SK-N-SH (cell line): ENCODE results near the gene LYRM2. TPM values are rescaled to one million over a fixed set of nuclear protein-coding genes. Genes with fewer than 3 reads are reported as not detected.
A peak's percentile ranks its signal among the peaks of the same experiment; 100 is the strongest.

ENCODE experiments used
- CTCF ChIA-PET: fragments of 300-600, 350-600 bp; formaldehyde crosslinking; extraction: SDS; loops from one replicate; lab custom pipeline; 2021; lab: Yijun Ruan, JAX
- POLR2A ChIA-PET: fragments of 350-600 bp; sonication (Branson Sonifier 250); formaldehyde crosslinking; extraction: SDS; loops from one replicate; lab custom pipeline; 2020; ENCODE audit warnings: antibody characterized with exemption, inconsistent platforms; lab: Yijun Ruan, JAX
- DNase-seq: peaks from one replicate; pipeline ENCODE4 v3.0.0; 2012
- H2AFZ ChIP-seq: fragments of 200-600 bp; sonication (generic); 2 replicates; pipeline ENCODE4 v1.8.1; 2016; ENCODE audit warnings: antibody characterized with exemption, mild to moderate bottlenecking, low read depth
- H3F3A ChIP-seq: fragments of 200-600 bp; sonication (generic); replicated peaks from 2 replicates; pipeline ENCODE3; 2016; ENCODE audit warnings: antibody characterized with exemption, mild to moderate bottlenecking; ENCODE audit not compliant: insufficient read depth
- H3K27ac ChIP-seq, 2 experiments: fragments of 200-500 bp in 1 of 2; fragments of 200-600 bp in 1 of 2; sonication (Bioruptor generic) in 1 of 2; sonication (generic), shearing (Covaris generic) in 1 of 2; 2 replicates each; pipeline versions ENCODE4 v1.5.1 to v1.6.1; 2014 to 2016; ENCODE audit warnings: low read depth in 2 of 2, inconsistent platforms in 1 of 2, low read length in 1 of 2, mild to moderate bottlenecking in 1 of 2, mixed read lengths in 1 of 2
- H3K27me3 ChIP-seq: fragments of 200-600 bp; sonication (generic), shearing (Covaris generic); 2 replicates; pipeline ENCODE4 v1.6.1; 2016; ENCODE audit warnings: mixed run types; ENCODE audit not compliant: insufficient read depth
- H3K36me3 ChIP-seq, 2 experiments: fragments of 200-500 bp in 1 of 2; fragments of 200-600 bp in 1 of 2; sonication (Bioruptor generic) in 1 of 2; sonication (generic) in 1 of 2; replicated peaks in 1 of 2; 2 replicates each; pipeline versions ENCODE3 to v1.5.1; 2014 to 2016; ENCODE audit warnings: low read length in 1 of 2, mild to moderate bottlenecking in 1 of 2; ENCODE audit not compliant: insufficient read depth in 2 of 2, control insufficient read depth in 1 of 2
- H3K4me1 ChIP-seq, 2 experiments: fragments of 200-500 bp in 1 of 2; fragments of 200-600 bp in 1 of 2; sonication (Bioruptor generic) in 1 of 2; sonication (generic), shearing (Covaris generic) in 1 of 2; 2 replicates each; pipeline versions ENCODE4 v1.5.1 to v1.6.1; 2014 to 2016; ENCODE audit warnings: low read depth in 1 of 2, low read length in 1 of 2, mixed run types in 1 of 2; ENCODE audit not compliant: insufficient read depth in 2 of 2, control insufficient read depth in 1 of 2
- H3K4me2 ChIP-seq: fragments of 200-600 bp; sonication (generic), shearing (Covaris generic); 2 replicates; pipeline ENCODE4 v1.6.1; 2017; ENCODE audit warnings: mixed run types
- H3K4me3 ChIP-seq, 2 experiments: fragments of 200-500 bp in 1 of 2; fragments of 200-600 bp in 1 of 2; sonication (Bioruptor generic) in 1 of 2; sonication (generic), shearing (Covaris generic) in 1 of 2; 2 replicates each; pipeline versions ENCODE4 v1.5.1 to v1.8.1; 2014 to 2016; ENCODE audit warnings: low read depth in 2 of 2, inconsistent platforms in 1 of 2, low read length in 1 of 2, mild to moderate bottlenecking in 1 of 2, mixed read lengths in 1 of 2, moderate library complexity in 1 of 2
- H3K79me2 ChIP-seq: fragments of 200-600 bp; sonication (generic); 2 replicates; pipeline ENCODE4 v1.8.1; 2017; ENCODE audit warnings: mild to moderate bottlenecking; ENCODE audit not compliant: insufficient read depth
- H3K9ac ChIP-seq: fragments of 200-600 bp; sonication (generic); 2 replicates; pipeline ENCODE4 v1.6.1; 2017; ENCODE audit warnings: mixed run types
- H3K9me2 ChIP-seq: fragments of 200-600 bp; sonication (generic); 2 replicates; pipeline ENCODE4 v1.6.1; 2017; ENCODE audit warnings: mixed run types
- H3K9me3 ChIP-seq: fragments of 200-600 bp; sonication (generic); 2 replicates; pipeline ENCODE4 v1.6.1; 2017; ENCODE audit warnings: mixed run types, mild to moderate bottlenecking, moderate library complexity
- H4K20me1 ChIP-seq: fragments of 200-600 bp; sonication (generic); 2 replicates; pipeline ENCODE4 v1.6.1; 2017; ENCODE audit warnings: mild to moderate bottlenecking, mixed run types; ENCODE audit not compliant: insufficient read depth
- CTCF ChIP-seq: fragments of 200-600 bp; sonication (generic); IDR thresholded peaks from 2 replicates; pipeline ENCODE4 v1.6.1; 2017; ENCODE audit warnings: antibody characterized with exemption, mild to moderate bottlenecking, moderate library complexity
- ELF1 ChIP-seq: IDR thresholded peaks from 2 replicates; pipeline ENCODE4 v1.4.0; 2012
- FOSL2 ChIP-seq: IDR thresholded peaks from 2 replicates; pipeline ENCODE4 v1.4.0; 2012; ENCODE audit warnings: low read depth, mild to moderate bottlenecking, moderate library complexity, borderline replicate concordance
- FOXM1 ChIP-seq: IDR thresholded peaks from 2 replicates; pipeline ENCODE4 v1.4.0; 2012; ENCODE audit warnings: low read depth, mild to moderate bottlenecking
- GABPA ChIP-seq: IDR thresholded peaks from 2 replicates; pipeline ENCODE4 v1.4.0; 2012; ENCODE audit warnings: low read depth, mild to moderate bottlenecking
- GATA2 ChIP-seq: sonication (generic); formaldehyde crosslinking; IDR thresholded peaks from 2 replicates; pipeline ENCODE4 v1.5.0; 2020; ENCODE audit warnings: mild to moderate bottlenecking, missing genetic modification reagents
- MAX ChIP-seq: IDR thresholded peaks from 2 replicates; pipeline ENCODE4 v1.4.0; 2012; ENCODE audit warnings: low read depth
- NFIC ChIP-seq: IDR thresholded peaks from 2 replicates; pipeline ENCODE4 v1.4.0; 2012; ENCODE audit warnings: borderline replicate concordance
- NRF1 ChIP-seq: IDR thresholded peaks from 2 replicates; pipeline ENCODE4 v1.6.1; 2012; ENCODE audit warnings: low read depth, mild to moderate bottlenecking, low read length
- POLR2AphosphoS5 ChIP-seq: IDR thresholded peaks from 2 replicates; pipeline ENCODE4 v1.6.1; 2012; ENCODE audit warnings: low read depth, low read length
- RAD21 ChIP-seq: IDR thresholded peaks from 2 replicates; pipeline ENCODE4 v1.6.1; 2012; ENCODE audit warnings: mild to moderate bottlenecking, low read length
- RCOR1 ChIP-seq: fragments of 150-350 bp; IDR thresholded peaks from 2 replicates; pipeline ENCODE4 v1.6.1; 2017; ENCODE audit warnings: antibody characterized with exemption, low read length
- REST ChIP-seq: IDR thresholded peaks from 2 replicates; pipeline ENCODE4 v1.6.1; 2012; ENCODE audit warnings: mild to moderate bottlenecking, low read depth, low read length, moderate library complexity
- RFX5 ChIP-seq: IDR thresholded peaks from 2 replicates; pipeline ENCODE4 v1.6.1; 2012; ENCODE audit warnings: mild to moderate bottlenecking, improper control_type of control experiment, low read length
- RXRA ChIP-seq: IDR thresholded peaks from 2 replicates; pipeline ENCODE4 v1.4.0; 2012; ENCODE audit warnings: low read depth, mild to moderate bottlenecking, borderline replicate concordance
- SMC3 ChIP-seq: IDR thresholded peaks from 2 replicates; pipeline ENCODE4 v1.6.1; 2012; ENCODE audit warnings: low read depth, low read length, improper control_type of control experiment
- TCF12 ChIP-seq: IDR thresholded peaks from 2 replicates; pipeline ENCODE4 v1.4.0; 2012
- YY1 ChIP-seq: IDR thresholded peaks from 2 replicates; pipeline ENCODE4 v1.4.0; 2012; ENCODE audit warnings: low read depth, mild to moderate bottlenecking
- WGBS: methylation state at CpG from one replicate; pipeline ENCODE4 v1.1.6; 2017; ENCODE audit warnings: low lambda C conversion rate; 5-methylcytosine and 5-hydroxymethylcytosine counted together
- polyA plus RNA-seq, 3 experiments: library from polyadenylated mRNA; depleted of rRNA; stranded (reverse); fragments of >200 nt; gene quantifications; 2 replicates each; pipeline ENCODE4 v1.2.3, GENCODE V29; 2012
- TF ChIP-seq, protein P1 (sequence below): IDR thresholded peaks from 2 replicates; pipeline ENCODE4 v1.4.0; 2012; ENCODE audit warnings: low read depth, borderline replicate concordance

The LYRM2 gene
- polyA plus RNA-seq, 1 of the 3 experiments (the other 2 are of a cell fraction) = 14.5 TPM

GRCh38 chr6:89597988-89598387 is 40.6 kb downstream of the LYRM2 start:
- Histone ChIP-seq H3K9me2 (no peaks in the 10 kb centered on the region), H3K4me1 (no peaks in the 10 kb centered on the region), H3K27ac (no peak overlapping the region), H3K36me3 (no peaks in the 10 kb centered on the region), H3K4me3 (no peak overlapping the region), H3K27me3 (no peaks in the 10 kb centered on the region), H3K9me3 (no peaks in the 10 kb centered on the region), H2AFZ (no peak overlapping the region), H3K9ac (no peak overlapping the region), H3K4me2 (no peak overlapping the region), H3K79me2 (no peaks in the 10 kb centered on the region), H3F3A (no peaks in the 10 kb centered on the region), H4K20me1 (no peaks in the 10 kb centered on the region)
- peak; percentile 62 for DNase-seq
- 29% methylated on average over 3 of the region's 3 CpGs for WGBS
- peak; percentile 68 for TF ChIP-seq SMC3
- TF ChIP-seq RAD21 = peak; percentile 80
- no peak for TF ChIP-seq NRF1
- TF ChIP-seq POLR2AphosphoS5 = no peak
- TF ChIP-seq GATA2 = peak; percentile 53
- TF ChIP-seq CTCF = peak; percentile 49
- TF ChIP-seq FOXM1 = no peak
- ChIA-PET POLR2A (no interaction called here), CTCF (interaction anchor here (0.7 to 5.0 kb wide), 4 partner anchors 165 to 879 kb away, joined by 3 to 35 read pairs (median 10); partner anchors contain the start of gene ANKRD6)

DNA sequence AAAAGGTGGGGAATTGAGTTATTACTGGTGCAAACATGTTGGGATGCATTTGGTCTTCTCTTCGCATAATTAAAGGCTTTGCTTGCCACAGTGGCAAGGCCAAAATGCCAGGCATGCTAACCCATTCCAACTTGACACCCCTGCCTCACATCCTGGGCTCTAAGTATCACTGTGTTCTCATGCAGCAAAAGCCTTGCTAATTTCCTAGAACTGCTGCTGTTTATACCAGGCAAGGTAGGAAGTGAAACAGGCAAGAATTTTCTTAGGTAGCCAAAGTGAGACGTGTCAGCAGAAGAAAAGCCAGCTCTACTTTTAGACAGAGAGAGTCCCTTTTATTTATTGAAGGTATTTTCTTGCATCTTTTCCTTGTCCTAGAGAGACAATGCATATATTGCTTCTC is 41.2 kb downstream of the LYRM2 start:
- H2AFZ ChIP-seq = no peak overlapping the region
- no peaks in the 10 kb centered on the region for H3K36me3 ChIP-seq
- no peak overlapping the region for H3K4me2 ChIP-seq
- no peaks in the 10 kb centered on the region for H3F3A ChIP-seq
- no peak overlapping the region for H3K27ac ChIP-seq
- H3K4me1 ChIP-seq = no peaks in the 10 kb centered on the region
- no peaks in the 10 kb centered on the region for H3K9me2 ChIP-seq
- CTCF ChIA-PET = interaction anchor here (1.4 to 5.0 kb wide), 3 partner anchors 164 to 229 kb away, joined by 3 to 35 read pairs (median 16); partner anchors contain the start of gene ANKRD6
- no peaks in the 10 kb centered on the region for H3K27me3 ChIP-seq
- H3K4me3 ChIP-seq = no peak overlapping the region
- POLR2A ChIA-PET = no interaction called here
- DNase-seq = no peak
- H3K79me2 ChIP-seq = no peaks in the 10 kb centered on the region
- no peak overlapping the region for H3K9ac ChIP-seq
- 31% methylated on average over 2 of the region's 2 CpGs for WGBS
- H3K9me3 ChIP-seq = no peaks in the 10 kb centered on the region
- no peaks in the 10 kb centered on the region for H4K20me1 ChIP-seq
- TF ChIP-seq FOXM1 (no peak), REST (no peak), ELF1 (no peak), NFIC (no peak), NRF1 (no peak), GATA2 (no peak), RCOR1 (no peak), FOSL2 (no peak), MAX (no peak), GABPA (no peak), POLR2AphosphoS5 (no peak), RAD21 (no peak), YY1 (no peak), TCF12 (no peak), RFX5 (no peak), CTCF (no peak), RXRA (no peak)
- TF ChIP-seq, protein P1, sequence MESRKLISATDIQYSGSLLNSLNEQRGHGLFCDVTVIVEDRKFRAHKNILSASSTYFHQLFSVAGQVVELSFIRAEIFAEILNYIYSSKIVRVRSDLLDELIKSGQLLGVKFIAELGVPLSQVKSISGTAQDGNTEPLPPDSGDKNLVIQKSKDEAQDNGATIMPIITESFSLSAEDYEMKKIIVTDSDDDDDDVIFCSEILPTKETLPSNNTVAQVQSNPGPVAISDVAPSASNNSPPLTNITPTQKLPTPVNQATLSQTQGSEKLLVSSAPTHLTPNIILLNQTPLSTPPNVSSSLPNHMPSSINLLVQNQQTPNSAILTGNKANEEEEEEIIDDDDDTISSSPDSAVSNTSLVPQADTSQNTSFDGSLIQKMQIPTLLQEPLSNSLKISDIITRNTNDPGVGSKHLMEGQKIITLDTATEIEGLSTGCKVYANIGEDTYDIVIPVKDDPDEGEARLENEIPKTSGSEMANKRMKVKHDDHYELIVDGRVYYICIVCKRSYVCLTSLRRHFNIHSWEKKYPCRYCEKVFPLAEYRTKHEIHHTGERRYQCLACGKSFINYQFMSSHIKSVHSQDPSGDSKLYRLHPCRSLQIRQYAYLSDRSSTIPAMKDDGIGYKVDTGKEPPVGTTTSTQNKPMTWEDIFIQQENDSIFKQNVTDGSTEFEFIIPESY = no peak
